ENCODE results near the gene UNC45B. TPM values are rescaled to one million over a fixed set of nuclear protein-coding genes. Genes with fewer than 3 reads are reported as not detected.

The UNC45B gene
- total RNA-seq, 1 experiment from 2014 or later: 0.22 TPM

- H3T11ph ChIP-seq (ENCODE audit: low read length): no peak overlapping the region
- no peak overlapping the region for H3K27ac Mint-ChIP-seq
- DNase-seq: no peak
Measured at GRCh38 chr17:35227546-35227945, 79.9 kb downstream of the UNC45B start.

More at GRCh38 chr17:35227546-35227945, 79.9 kb downstream of the UNC45B start:
- Histone ChIP-seq H4K91ac (ENCODE audit: insufficient read length, low read depth, low read length) (no peak overlapping the region), H2BK20ac (ENCODE audit: low read depth, low read length, poor library complexity, severe bottlenecking) (no peak overlapping the region), H4K20me1 (ENCODE audit: control insufficient read depth, insufficient read depth, insufficient read length) (no peaks in the 10 kb centered on the region), H2BK5ac (ENCODE audit: insufficient read length, low read length) (no peak overlapping the region), H3K27ac (ENCODE audit: insufficient read length, low read depth, low read length) (no peak overlapping the region), H3K79me1 (ENCODE audit: insufficient read depth, low read depth, low read length, poor library complexity, severe bottlenecking) (no peaks in the 10 kb centered on the region), H2AFZ (ENCODE audit: low read length) (no peak overlapping the region), H2BK12ac (ENCODE audit: insufficient read length, low read depth, low read length) (no peak overlapping the region), H3K4me1 (ENCODE audit: insufficient read depth, low read length) (no peaks in the 10 kb centered on the region), H3K9ac (ENCODE audit: extremely low read depth, insufficient read length, low read length) (no peak overlapping the region), H3K9me3 (ENCODE audit: control insufficient read depth, low read depth, low read length) (no peaks in the 10 kb centered on the region), H4K5ac (ENCODE audit: insufficient read length, low read depth, low read length) (no peak overlapping the region), H3K4ac (ENCODE audit: low read depth, low read length) (no peak overlapping the region), H3K23ac (ENCODE audit: insufficient read length, low read depth, low read length) (no peak overlapping the region), H3K79me2 (ENCODE audit: insufficient read depth, low read length) (no peaks in the 10 kb centered on the region), H2BK120ac (ENCODE audit: low read depth, low read length, poor library complexity, severe bottlenecking) (no peak overlapping the region), H4K8ac (replicated peaks; ENCODE audit: insufficient read length, low read depth, low read length) (no peak overlapping the region), H3K14ac (ENCODE audit: insufficient read depth, low read length) (no peak overlapping the region), H2AK5ac (ENCODE audit: insufficient read length, low read length) (no peak overlapping the region), H3K27me3 (ENCODE audit: insufficient read depth, low read length) (no peaks in the 10 kb centered on the region), H3K4me2 (ENCODE audit: insufficient read depth, insufficient read length, low read length) (no peak overlapping the region), H3K23me2 (ENCODE audit: insufficient read length, low read depth, low read length, poor library complexity, severe bottlenecking) (no peaks in the 10 kb centered on the region), H2BK15ac (ENCODE audit: low read depth, low read length) (no peak overlapping the region), H3K18ac (ENCODE audit: insufficient read length, low read depth, low read length) (no peak overlapping the region), H3K56ac (ENCODE audit: insufficient read length, low read depth, low read length) (no peak overlapping the region)
- WGBS (ENCODE audit: extremely low coverage, insufficient read length, low lambda C conversion rate): no CpG with 5 or more reads among the region's 2 CpGs
- peaks cover 4 to 6% of the 10 kb centered on the region in 2 experiments; a peak in 2 of 5 replicates for H3K9me3 Mint-ChIP-seq
- peaks cover 0 to 4% of the 10 kb centered on the region in 2 experiments; a peak in 2 of 4 replicates for H3K4me1 Mint-ChIP-seq
- H3K36me3 Mint-ChIP-seq (ENCODE audit: insufficient read depth in 1 of 3, low read depth in 3 of 3): no peaks in the 10 kb centered on the region; a peak in 1 of 7 replicates
- no peak overlapping the region for H3K4me3 Mint-ChIP-seq
- TF ChIP-seq CTCF (conservative IDR thresholded peaks at IDR 0.05): no peak
- peaks cover 3% of the 10 kb centered on the region; the same call in 1 of the 2 replicates for H3K27me3 Mint-ChIP-seq (ENCODE audit: low read depth)

Measured in H9 (cell line).